ENCODE data around the gene BTAF1.
"Not testable (repeated sequence)": the region's sequence is repeated elsewhere in the genome, so short reads cannot be mapped to it uniquely, and the experiment has no call there.

The BTAF1 gene

DNA sequence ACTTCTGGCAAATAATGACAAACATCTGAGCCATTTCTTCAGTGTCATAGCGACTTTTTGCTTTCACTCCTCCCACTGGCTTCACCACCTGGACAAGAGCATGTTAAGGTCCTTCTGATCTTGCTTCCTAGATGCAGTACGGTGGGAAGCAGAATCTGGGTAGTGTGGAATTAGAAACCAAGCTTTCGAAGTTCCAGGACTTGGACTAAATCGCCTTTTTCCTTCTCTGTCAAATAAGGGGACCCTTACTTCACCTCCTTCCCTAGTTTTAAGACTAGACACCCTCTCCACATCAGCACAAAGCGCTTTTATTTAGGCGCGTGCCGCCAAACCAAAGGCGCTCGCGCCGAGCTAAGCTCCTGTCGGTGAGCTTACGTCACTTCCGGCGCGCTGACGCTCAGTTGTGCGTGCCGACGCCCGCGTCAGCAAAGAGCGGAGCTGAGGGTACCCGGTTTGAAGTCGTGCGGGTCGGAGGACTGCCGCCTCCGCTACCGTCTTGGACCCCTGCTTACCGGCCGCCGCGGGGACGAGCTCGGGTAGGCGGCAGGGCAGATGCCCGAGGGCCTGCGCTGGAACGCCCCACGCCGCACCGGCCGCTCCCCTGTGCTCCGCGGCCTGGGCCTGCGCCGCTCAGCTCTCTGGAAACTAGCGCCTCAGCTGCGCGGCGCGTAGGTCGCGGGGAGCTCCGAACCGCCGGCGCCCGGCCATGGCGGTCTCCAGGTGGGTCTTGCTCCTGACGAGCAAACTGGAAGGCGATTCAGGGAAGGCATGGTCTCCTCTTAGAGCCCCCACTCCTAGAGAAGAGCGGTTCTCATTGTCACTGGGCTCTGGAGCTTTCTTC is at the start of gene BTAF1:
TSS of gene BTAF1 (plus strand) at position 400 of the 841 bp plus-strand sequence. CDS start at position 707, 307 bp downstream.
- DNase-seq, result peak; percentile 91

DNA sequence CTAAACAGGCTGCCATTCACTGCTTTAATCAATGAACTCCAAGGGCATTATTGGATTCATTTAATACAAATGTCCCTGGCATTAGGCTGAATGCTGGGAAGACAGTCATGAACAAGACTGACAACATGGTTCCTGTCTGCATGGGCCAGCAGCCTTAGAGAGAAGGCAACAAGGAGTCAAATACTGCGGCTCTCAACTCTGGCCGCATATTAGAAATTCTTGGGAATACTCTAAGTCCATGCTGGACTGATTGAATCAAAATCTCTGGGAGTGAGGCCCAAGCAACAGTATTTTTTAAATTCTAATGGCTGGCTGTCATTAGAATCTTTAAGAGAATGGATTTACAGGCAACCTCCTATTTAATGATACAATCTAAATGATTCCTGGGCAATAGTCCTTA is 48.4 kb upstream of the BTAF1 start:
- no peak for DNase-seq

DNA sequence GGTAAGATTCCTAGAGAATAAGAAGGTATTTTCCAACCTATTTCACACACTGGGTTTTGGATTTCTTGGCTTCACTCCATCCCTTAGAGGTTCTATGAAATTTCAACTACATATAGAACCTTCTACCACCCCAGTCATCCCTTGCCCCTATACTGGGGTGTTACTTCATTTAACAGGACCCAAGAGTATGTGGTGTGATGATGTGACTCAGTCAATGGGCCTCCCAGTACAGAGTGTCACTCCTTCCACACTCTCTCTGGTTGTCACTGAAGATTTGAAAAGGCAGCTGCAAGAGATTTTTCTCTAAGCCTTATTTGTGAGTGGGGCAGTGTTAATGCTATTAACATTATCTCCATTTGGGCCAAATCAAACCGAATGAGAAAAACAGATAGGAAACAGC is 47.8 kb upstream of the BTAF1 start:
- DNase-seq, result no peak

DNA sequence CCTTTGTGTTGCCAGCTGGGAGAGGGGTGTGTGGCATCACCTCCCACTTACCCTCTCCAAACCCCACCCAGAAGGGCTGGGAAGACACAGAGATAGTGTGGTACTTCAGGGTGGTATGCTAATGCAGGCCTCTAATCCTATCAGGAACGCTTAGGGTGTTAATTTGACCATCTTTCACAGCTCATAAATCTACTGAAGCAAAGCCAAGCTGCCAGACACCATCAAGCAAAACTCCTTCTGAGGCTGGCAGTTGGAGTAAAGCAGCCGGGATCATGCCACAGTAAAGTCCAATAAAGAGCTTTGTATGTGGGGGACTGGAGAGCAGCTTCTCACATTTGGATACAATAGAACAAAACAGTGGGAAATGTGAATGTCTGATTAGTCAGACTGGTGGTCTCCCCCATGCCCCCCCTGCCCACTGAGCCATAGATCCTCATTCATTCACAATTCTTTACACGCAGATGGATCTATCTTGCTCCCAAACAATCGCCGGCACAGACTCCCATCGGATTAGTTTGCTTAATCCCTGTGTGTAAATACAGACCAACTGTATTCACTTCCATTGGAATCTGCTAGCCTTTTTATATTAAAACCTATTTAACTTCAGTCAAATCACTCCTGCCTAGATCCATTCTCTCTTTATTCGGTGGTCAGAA is 43.9 kb upstream of the BTAF1 start:
- DNase-seq, result no peak

DNA sequence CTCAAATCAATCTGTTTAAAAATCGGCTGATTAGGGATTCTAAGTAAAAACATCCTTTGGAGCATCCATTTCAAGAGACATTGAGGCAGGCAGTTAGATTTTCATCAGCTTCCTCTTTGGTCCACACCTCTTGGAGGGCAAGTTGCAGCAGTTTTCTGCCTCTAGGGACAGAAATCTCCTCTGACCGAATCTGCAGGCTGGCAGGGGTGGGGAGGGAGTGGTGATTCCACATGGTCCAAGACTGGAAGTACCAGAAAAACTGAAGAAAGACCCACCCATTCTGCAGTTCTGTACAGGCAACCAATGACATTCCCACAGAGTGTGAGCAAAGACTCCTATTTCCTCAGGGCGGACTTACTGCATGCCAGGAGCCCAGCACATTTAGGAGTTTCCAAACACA is 43.3 kb upstream of the BTAF1 start:
- no peak for DNase-seq

DNA sequence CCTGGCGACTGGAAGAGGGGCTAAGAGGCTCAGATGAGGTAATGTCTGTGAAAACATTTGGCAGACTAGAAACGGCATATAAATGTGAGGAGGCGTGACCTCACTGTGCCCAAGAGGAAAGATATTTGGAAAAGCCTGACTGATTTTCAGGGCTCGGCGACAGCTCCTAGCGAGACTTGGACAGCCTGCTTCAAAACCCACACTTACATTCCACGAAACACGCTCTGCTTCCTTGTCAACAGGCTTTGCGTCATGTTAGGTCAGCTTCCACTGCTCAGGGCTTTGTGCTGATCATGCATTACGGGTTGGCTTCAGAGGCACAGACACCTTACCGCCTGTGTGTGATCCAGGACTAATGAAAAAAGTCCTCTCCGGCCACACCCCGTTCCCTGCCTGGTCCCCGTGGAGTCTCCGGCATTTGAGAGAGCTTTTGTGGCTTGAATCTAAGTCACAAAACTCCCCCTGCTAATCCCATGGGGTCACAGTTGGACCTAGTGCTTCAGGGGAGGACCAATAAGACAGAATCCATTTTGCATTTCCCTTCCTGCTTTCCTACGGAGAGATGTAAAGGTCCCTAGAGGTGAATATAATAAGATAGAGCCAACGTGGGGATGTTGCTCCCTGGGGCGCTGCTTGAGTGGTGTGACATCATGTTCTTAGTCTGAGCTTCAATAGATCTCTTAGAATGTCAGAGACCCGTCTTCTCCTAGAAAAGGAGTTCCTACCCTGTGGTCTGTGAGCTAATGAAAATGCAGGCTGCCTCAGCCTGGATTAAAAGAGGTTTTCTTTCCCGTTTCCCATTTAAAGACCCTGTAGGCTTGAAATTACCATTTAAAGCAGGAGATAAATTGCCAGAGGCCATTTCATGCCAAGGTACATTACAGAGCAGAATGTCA is 39.8 kb upstream of the BTAF1 start:
- no peak for DNase-seq

DNA sequence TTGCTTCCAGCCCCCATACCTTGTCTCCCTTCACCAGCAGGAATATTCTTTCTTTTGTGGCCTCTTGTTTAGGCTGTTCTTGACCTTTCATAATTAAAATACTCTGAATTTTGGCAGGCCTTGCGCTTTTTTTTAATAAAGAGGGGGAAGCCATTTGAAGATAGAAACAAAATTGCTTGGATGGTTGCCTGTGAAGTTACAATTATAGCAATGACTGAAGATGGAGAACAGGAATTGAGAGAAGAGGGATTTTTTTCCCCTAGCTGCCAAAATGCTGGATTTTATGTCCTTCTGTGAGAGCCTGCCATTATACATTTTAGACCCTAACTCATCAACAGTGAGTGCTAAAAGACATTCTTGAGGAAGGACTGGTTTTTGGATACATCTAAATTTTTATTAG is 39.0 kb upstream of the BTAF1 start:
- no peak for DNase-seq

DNA sequence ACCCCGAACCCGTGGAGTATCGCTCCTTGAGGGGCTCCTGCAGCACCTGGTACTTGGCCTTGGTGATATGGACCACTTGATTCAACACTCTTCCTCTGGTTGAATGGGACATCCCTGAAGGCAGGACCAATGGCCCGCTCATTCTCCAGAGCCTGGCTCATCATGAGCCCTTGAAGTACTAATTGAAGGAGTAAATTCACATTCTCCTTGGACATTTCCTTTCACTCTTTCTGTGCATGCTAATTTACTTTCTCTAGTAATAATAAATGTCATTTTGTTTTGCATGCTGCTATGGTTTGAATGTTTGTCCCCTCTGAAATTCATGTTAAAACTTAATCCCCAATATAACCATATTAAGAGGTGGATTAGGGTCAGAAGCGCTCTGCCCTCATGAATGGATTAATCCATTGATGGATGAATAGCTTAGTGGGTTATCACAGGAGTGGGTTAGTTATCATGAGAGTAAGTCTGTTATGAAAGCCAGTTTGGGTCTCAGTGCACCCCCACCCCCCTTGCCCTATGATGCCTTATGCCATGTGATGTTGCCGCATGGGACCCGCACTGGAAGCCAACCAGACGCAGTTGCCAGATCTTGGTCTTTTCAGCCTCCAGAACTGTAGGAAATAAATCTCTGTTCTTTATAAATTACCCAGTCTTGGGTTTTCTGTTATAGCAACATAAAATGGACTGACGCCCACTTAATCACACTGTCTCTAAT is 38.0 kb upstream of the BTAF1 start:
- no peak for DNase-seq

DNA sequence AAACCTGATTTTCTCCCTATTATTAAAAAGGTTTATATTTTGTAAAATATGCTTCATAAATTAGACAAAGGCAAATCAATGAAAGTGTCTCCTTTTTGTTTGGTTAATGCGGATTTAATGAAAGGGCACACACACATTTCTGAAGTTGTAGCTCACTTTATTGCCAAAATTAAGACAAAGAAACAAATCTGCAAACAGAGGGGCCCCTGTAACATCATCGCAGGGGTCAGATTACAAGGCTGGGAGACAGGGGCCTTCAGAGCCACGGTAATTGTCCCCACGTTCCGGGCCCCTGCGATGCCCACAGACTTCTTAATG is 36.7 kb upstream of the BTAF1 start:
- DNase-seq, result no peak

DNA sequence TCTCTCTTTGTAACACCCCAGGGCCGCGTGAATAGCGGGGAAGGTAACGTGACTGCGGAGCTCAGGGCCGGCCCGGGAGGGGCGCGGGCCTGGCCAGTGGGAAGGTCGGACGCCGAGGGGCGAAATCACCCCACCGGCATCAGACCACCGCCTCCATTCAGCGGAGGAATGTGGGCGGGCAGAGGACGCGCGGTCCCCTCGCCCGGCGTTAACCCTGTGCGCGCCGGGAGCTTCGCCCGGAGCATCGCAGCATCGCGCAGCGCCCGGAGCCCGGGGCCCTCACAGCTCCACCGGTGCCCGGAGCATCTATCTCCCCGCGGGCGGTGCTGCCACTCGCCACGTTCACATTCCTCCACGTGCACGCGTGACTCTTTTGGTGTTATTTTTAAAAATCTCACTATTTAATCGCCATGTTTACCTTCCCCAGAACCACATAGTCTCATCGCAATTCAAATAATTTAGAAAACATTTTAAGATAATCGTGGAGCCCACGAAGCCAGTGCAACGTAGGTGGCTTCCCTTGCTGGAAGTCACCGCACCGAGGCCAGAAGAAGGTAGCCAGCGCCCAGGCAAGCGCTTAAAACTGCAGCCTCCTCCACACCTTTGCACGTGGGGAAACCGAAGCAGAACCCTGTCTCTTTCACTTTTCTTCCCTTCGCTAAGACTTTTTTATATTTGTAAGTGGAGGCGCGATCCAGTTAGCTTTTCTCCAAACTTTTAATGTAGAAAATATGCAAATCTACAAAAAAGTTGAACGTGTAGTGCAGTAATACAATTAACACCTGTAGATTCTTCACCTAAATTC is 36.1 kb upstream of the BTAF1 start:
- no peak for DNase-seq

DNA sequence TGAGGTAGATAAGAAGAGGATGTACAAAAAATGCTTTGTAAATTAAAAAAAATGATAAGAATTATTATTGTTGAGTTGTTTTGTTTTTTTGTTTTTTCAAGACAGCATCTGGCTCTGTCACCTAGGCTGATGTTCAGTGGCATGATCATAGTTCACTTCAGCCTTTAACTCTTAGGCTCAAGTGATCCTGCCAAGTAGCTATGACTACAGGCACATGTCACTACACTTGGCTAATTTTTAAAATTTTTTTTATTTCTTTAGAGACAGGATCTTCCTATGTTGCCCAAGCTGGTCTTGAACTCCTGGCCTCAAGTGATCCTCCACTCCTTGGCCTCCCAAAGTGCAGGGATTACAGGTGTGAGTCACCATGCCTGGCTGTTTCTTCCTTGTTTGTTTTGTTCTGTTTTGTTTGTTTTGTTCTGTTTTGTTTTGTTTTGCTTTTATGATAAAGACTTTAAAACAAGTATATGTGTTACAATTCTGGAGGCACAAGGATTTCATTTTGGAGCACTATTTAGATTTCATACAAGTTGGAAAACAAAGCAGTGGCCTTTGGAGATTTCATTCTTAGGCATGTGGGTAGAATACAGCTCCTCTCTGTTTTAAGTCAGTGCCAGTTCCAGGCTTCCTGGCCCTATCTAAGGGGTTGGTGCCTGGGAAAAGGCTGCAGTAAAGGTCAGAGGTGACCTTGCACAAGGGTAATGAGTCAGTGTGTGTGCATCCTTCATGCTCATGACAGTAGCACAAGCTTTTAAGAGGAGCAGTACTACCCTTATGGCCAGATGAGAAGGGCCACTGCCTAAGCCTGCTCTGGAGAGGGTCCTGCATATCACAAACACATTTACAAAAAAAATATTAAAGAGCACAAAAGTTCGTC is 32.2 kb upstream of the BTAF1 start:
- no peak for DNase-seq

DNA sequence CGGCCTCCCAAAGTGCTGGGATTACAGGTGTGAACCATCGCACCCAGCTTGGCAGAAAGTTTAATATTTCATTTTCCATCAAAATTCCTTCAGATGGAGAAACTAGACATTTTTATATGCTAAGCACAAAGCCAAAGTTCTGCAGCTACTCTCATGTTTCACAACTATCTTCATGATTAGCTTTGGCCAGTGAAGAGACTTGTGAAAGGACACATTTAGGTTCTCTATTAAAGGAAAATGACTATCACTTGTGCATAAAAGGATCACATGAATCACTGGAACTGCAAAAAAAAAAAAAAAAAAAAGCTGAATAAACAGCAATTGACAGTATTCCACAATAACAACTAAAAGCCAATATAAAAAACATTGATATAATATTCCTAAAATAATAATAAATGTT is 30.5 kb upstream of the BTAF1 start:
- no peak for DNase-seq

DNA sequence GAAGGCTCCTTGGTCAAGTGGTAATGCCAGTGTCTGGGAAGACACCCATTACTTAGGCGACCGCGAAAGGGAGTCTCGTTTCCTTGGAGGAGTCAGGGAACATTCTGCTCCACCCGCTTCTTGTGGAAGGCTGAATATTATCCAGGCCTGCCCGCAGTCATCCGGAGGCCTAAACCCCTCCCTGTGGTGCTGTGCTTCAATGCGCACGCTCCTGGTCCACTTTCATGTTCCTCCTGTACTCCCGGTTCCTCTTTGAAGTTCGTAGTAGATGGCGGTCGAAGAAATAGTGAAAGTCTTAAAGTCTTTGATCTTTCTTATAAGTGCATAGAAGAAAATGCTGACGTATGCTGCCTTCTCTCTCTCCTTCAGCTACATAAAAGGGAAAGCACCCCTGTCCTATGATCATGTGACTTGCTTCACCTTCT is 29.3 kb upstream of the BTAF1 start:
- DNase-seq, result not testable (repeated sequence)

DNA sequence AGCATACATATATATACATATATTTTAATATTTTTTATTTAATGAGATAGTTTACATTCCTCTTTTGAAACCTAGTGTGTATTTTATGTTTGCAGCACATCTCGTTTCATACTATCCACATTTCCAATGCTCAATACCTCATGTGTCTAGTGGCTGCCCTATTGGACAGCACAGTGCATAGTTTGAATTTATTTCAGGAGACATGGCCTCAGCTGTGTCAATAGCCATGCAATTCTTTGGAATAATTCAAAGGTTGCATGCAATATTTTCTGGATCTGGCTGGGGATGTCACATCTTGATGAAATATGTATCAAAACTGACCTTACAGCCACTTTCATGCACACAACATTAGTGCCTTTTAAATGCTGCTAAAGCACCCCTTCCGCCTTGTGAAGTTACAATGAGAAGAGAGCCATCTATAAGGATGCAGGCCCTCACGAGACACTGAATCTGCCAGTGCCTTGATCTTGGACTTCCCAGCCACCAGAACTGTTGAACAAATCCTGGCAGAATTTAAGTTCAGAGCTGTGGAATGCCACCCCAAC is 27.3 kb upstream of the BTAF1 start:
- no peak for DNase-seq

DNA sequence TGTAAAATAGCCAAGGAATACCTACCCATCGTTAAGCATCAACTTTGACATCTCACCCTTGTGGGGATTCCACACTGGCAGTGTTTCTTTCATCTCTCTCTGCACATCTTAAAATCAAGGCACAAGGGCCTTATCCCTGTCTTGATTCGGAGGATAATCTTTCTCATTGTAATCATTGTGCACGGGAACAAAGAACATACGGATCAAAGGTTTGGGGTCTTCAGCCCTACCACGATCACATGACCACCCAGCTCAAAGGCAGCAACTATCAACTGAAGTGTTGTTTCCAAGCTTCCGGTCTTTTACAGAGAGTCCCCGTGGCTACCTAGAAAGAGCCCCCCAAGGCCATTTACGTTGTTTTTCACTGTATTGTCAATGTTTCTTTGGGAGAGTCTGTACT is 26.1 kb upstream of the BTAF1 start:
- no peak for DNase-seq

DNA sequence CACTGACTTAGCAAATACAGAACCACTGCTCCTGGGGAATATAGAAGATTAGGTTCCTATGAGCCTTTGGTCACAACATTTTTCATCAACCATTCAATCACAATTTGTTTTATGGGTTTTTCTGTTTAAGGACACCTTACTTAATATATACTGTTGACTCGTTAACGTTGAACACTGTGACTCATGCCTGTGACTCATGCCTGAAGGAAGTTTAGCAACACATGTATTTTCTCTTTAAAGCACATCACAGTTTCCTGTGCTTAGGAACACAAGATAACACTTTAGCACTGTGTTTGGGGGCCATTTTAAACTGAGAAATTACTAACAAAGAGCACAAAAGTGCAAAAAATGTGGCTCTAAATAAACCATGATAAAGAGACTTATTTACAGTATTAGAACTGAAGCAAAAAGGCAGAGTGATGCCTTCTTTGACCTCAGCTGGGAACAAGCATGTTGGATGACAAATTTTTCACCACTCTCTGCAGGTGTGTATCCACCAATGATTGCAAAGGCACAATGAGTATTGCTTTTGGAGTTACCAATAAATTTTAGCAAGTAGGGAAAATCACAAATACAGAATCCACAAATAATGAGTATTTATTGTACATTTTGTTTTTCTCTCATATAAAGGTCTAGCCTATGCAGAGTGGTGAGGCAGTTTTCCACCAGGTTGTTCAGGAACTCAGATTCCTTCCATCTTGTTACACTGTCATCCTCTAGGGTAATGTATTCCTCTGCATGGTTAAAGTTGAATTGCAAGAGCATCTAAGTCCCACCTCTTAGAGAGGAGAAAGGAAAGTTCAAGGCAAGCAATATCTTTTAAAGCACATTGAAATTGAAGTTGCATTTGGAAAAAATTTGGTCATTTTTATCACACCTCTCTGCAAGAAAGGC is 21.5 kb upstream of the BTAF1 start:
- peak; percentile 89 for DNase-seq

DNA sequence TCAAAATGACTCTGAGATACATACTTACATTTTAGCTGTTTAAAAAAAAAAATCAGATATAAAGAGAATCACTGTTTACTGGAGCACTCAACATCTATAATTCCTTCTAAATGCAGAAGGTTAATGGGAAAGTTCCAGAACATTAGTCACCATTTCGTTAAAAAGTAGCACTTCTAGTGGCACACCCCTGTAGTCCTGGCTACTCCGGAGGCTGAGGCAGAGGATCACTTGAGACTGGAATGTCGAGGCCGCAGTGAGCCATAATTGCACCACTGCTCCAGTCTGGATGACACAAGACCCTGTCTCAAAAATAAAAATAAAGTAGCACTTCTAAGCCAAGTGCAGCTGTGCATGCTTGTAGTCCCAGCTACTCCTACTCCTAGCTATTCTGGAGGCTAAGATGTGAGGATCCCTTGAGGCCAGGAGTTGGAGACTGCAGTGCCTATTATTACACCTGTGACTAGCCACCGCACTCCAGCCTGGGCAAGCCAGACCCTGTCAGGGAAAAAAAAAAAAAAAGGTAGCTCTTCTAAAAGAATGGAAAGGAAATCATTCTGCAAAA is 16.5 kb upstream of the BTAF1 start:
- DNase-seq, result no peak

DNA sequence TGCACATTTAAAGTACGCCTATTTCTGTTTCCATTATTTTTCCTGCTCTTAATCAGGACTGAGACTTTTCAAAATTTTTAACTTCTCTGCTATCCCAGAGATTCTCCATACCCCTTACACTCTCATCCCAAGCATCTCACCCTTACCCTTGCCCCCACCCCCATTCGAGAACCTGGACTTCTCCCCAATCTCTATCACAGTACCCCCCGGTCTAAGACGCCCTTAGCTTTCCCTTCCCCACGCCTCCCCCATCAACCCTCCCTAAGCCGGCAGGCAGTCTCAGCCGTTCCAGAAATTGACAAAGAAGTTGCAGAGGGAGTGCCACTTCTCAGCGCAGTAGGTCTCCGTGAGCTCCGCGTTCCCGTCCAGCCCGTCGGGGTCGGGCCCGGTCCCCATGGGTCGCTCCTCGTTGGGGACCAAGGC is 15.6 kb upstream of the BTAF1 start:
- DNase-seq, result no peak
